Neural cell (in vitro differentiated cells): ENCODE results near the gene SEC63.
"Not testable (repeated sequence)": the region's sequence is repeated elsewhere in the genome, so short reads cannot be mapped to it uniquely, and the experiment has no call there.

Experiments
- EZH2 ChIP-seq: fragments of 200-600, 300-800 bp; shearing (Covaris generic), sonication (generic); IDR thresholded peaks from 2 replicates; pipeline ENCODE4 v1.6.1; 2014; ENCODE audit warnings: antibody characterized with exemption, low read length, borderline replicate concordance, mild to moderate bottlenecking; ENCODE audit not compliant: insufficient read depth, poor library complexity, severe bottlenecking
- POLR2AphosphoS5 ChIP-seq: IDR thresholded peaks from 2 replicates; pipeline ENCODE4 v1.6.1; 2012
- RAD21 ChIP-seq: fragments of 450-650 bp; conservative IDR thresholded peaks from 2 replicates; pipeline ENCODE4 v1.6.1; 2014; ENCODE audit warnings: antibody characterized with exemption, mild to moderate bottlenecking, moderate library complexity
- SMC3 ChIP-seq: fragments of 450-650 bp; conservative IDR thresholded peaks from 2 replicates; pipeline ENCODE4 v1.6.1; 2014; ENCODE audit warnings: antibody characterized with exemption, mild to moderate bottlenecking, moderate library complexity; ENCODE audit not compliant: poor library complexity
- TAF1 ChIP-seq: IDR thresholded peaks from 2 replicates; pipeline ENCODE4 v1.6.1; 2012; ENCODE audit warnings: low read depth
- TF ChIP-seq, protein P1 (sequence below): fragments of 450-650 bp; IDR thresholded peaks from 2 replicates; pipeline ENCODE4 v1.5.1; 2014; ENCODE audit warnings: antibody characterized with exemption, mild to moderate bottlenecking, moderate library complexity; ENCODE audit not compliant: poor library complexity, severe bottlenecking
- TF ChIP-seq, protein P2 (sequence below): IDR thresholded peaks from 2 replicates; pipeline ENCODE4 v1.6.1; 2012; ENCODE audit warnings: borderline replicate concordance

DNA sequence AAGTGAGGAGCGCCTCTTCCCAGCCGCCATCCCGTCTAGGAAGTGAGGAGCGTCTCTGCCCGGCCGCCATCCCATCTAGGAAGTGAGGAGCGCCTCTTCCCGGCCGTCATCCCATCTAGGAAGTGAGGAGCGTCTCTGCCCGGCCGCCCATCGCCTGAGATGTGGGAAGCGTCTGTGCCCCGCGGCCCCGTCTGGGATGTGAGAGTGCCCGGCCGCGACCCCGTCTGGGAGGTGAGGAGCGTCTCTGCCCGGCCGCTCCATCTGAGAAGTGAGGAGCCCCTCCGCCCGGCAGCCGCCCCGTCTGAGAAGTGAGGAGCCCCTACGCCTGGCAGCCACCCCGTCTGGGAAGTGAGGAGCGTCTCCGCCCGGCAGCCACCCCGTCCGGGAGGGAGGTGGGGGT lies 23.8 kb downstream of the SEC63 start:
- TF ChIP-seq POLR2AphosphoS5, EZH2, RAD21, SMC3, TAF1: not testable (repeated sequence)
- TF ChIP-seq, protein P1, sequence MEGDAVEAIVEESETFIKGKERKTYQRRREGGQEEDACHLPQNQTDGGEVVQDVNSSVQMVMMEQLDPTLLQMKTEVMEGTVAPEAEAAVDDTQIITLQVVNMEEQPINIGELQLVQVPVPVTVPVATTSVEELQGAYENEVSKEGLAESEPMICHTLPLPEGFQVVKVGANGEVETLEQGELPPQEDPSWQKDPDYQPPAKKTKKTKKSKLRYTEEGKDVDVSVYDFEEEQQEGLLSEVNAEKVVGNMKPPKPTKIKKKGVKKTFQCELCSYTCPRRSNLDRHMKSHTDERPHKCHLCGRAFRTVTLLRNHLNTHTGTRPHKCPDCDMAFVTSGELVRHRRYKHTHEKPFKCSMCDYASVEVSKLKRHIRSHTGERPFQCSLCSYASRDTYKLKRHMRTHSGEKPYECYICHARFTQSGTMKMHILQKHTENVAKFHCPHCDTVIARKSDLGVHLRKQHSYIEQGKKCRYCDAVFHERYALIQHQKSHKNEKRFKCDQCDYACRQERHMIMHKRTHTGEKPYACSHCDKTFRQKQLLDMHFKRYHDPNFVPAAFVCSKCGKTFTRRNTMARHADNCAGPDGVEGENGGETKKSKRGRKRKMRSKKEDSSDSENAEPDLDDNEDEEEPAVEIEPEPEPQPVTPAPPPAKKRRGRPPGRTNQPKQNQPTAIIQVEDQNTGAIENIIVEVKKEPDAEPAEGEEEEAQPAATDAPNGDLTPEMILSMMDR, result not testable (repeated sequence)
- TF ChIP-seq, protein P2, sequence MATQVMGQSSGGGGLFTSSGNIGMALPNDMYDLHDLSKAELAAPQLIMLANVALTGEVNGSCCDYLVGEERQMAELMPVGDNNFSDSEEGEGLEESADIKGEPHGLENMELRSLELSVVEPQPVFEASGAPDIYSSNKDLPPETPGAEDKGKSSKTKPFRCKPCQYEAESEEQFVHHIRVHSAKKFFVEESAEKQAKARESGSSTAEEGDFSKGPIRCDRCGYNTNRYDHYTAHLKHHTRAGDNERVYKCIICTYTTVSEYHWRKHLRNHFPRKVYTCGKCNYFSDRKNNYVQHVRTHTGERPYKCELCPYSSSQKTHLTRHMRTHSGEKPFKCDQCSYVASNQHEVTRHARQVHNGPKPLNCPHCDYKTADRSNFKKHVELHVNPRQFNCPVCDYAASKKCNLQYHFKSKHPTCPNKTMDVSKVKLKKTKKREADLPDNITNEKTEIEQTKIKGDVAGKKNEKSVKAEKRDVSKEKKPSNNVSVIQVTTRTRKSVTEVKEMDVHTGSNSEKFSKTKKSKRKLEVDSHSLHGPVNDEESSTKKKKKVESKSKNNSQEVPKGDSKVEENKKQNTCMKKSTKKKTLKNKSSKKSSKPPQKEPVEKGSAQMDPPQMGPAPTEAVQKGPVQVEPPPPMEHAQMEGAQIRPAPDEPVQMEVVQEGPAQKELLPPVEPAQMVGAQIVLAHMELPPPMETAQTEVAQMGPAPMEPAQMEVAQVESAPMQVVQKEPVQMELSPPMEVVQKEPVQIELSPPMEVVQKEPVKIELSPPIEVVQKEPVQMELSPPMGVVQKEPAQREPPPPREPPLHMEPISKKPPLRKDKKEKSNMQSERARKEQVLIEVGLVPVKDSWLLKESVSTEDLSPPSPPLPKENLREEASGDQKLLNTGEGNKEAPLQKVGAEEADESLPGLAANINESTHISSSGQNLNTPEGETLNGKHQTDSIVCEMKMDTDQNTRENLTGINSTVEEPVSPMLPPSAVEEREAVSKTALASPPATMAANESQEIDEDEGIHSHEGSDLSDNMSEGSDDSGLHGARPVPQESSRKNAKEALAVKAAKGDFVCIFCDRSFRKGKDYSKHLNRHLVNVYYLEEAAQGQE, result not testable (repeated sequence)
